Rectal smooth muscle tissue (tissue), 1 donor: ENCODE measurements around the gene FOXD4L1.
A peak's percentile ranks its signal among the peaks of the same experiment; 100 is the strongest.
"Not testable (repeated sequence)": the region's sequence is repeated elsewhere in the genome, so short reads cannot be mapped to it uniquely, and the experiment has no call there.

Experiments used
- H3K27ac ChIP-seq: one replicate; pipeline ENCODE4 v1.7.0; 2013; ENCODE audit warnings: low read depth, low read length, inconsistent platforms
- H3K27me3 ChIP-seq: one replicate; pipeline ENCODE4 v1.7.0; 2013; ENCODE audit warnings: low read length; ENCODE audit not compliant: control insufficient read depth, insufficient read depth
- H3K36me3 ChIP-seq: one replicate; pipeline ENCODE4 v1.7.0; 2013; ENCODE audit warnings: low read length; ENCODE audit not compliant: control insufficient read depth, insufficient read depth
- H3K4me1 ChIP-seq: one replicate; pipeline ENCODE4 v1.7.0; 2013; ENCODE audit warnings: low read length; ENCODE audit not compliant: control insufficient read depth, insufficient read depth
- H3K4me3 ChIP-seq: one replicate; pipeline ENCODE4 v1.7.0; 2013; ENCODE audit warnings: low read length
- H3K9ac ChIP-seq: one replicate; pipeline ENCODE4 v1.7.0; 2013; ENCODE audit warnings: low read length

The FOXD4L1 gene

DNA sequence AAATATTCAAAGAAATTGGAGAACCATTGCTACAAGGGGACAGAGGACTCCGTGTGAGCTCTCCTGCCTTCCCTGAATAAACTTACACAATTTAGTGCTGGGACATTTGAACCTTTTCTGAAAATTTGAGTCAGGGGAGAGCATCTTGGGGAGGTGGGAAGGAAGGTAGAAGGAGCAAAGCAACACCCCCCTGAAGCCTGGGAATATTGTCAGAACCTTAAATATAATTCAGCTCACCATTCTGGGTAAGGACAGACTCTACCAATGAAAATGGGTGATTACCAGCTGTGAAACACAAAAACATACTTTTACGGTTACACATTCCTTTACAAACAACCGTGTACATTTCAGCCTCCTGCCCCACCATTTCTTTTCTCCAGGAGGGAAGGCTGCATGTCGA lies at the start of gene FOXD4L1:
FOXD4L1 (plus strand) TSS at position 301 of the 400 bp plus-strand sequence. CDS start 592 bp downstream, outside the sequence.
- not testable (repeated sequence) for H3K36me3 ChIP-seq, H3K9ac ChIP-seq, H3K4me1 ChIP-seq, H3K27ac ChIP-seq, H3K4me3 ChIP-seq, H3K27me3 ChIP-seq

DNA sequence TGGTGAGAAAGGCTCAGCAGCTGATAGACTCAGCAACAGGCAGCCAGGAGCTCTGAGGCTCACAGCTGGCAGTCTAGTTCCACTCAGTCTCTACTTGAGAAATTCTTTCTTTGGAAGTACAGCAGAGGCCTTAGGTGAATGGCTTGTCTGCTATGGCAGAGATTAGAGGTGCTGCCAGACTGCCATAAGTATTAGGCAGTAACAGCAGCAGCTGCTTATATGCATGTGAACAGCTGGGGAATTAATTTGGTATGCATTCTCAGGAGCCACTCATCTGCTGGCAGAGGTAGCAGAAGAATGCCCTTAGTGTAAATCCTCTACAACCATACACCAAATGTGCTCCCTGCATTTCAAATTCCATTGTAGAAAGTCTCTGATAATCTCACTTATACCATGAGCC lies 32.7 kb upstream of the FOXD4L1 start:
- H3K4me1 ChIP-seq, H3K9ac ChIP-seq, H3K27me3 ChIP-seq, H3K36me3 ChIP-seq, H3K4me3 ChIP-seq, H3K27ac ChIP-seq: not testable (repeated sequence)

DNA sequence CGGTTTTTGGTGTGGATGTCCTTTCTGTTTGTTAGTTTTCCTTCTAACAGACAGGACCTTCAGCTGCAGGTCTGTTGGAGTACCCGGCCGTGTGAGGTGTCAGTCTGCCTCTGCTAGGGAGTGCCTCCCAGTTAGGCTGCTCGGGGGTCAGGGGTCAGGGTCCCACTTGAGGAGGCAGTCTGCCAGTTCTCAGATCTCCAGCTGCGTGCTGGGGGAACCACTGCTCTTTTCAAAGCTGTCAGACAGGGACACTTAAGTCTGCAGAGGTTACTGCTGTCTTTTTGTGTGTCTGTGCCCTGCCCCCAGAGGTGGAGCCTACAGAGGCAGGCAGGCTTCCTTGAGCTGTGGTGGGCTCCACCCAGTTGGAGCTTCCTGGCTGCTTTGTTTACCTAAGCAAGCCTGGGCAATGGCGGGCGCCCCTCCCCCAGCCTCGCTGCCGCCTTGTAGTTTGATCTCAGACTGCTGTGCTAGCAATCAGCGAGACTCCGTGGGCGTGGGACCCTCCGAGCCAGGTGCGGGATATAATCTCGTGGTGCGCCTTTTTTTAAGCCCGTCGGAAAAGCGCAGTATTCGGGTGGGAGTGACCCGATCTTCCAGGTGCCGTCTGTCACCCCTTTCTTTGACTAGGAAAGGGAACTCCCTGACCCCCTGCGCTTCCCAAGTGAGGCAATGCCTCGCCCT lies 21.6 kb upstream of the FOXD4L1 start:
- H3K4me1 ChIP-seq, H3K36me3 ChIP-seq, H3K4me3 ChIP-seq, H3K27me3 ChIP-seq, H3K9ac ChIP-seq, H3K27ac ChIP-seq: not testable (repeated sequence)

DNA sequence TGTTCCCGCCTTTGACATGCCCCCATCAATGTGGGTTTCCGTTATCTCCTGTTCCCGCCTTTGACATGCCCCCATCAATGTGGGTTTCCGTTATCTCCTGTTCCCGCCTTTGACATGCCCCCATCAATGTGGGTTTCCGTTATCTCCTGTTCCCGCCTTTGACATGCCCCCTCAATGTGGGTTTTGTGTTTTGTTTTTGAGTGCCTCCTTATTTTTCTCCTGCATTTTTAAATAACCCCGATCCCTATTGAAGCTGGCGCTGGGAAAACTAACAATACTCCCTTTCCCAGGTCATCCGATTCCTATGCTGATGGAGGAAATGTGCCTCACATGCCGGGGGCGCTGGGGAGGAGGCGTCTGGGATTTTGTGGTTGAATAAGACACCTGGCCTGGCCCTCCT lies 1.9 kb upstream of the FOXD4L1 start:
- not testable (repeated sequence) for H3K4me3 ChIP-seq, H3K9ac ChIP-seq, H3K4me1 ChIP-seq, H3K27me3 ChIP-seq, H3K27ac ChIP-seq, H3K36me3 ChIP-seq

DNA sequence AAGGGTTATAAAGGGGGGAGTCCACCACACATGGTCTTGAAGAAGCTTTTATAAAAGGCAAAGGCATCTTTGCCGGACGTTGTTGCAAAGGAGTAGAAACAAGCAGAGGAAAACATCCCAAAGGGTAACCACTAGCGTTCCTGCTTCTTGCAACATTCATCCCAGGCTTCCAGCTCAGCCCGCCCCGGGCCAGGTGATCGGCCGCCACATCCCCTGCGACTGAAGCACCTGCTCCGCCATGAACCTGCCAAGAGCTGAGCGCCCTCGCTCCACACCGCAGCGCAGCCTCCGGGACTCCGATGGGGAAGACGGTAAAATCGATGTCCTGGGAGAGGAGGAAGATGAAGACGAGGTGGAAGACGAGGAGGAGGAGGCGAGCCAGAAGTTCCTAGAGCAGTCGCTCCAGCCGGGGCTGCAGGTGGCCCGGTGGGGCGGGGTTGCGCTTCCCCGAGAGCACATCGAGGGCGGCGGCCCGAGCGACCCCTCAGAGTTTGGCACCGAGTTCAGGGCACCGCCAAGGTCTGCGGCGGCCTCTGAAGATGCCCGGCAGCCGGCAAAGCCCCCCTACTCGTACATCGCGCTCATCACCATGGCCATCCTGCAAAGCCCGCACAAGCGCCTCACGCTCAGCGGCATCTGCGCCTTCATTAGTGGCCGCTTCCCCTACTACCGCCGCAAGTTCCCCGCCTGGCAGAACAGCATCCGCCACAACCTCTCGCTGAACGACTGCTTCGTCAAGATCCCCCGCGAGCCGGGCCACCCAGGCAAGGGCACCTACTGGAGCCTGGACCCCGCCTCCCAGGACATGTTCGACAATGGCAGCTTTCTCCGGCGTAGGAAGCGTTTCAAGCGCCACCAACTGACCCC lies 787 bp downstream of the FOXD4L1 start:
- H3K27me3 ChIP-seq, H3K4me3 ChIP-seq, H3K4me1 ChIP-seq, H3K9ac ChIP-seq, H3K27ac ChIP-seq, H3K36me3 ChIP-seq: not testable (repeated sequence)

DNA sequence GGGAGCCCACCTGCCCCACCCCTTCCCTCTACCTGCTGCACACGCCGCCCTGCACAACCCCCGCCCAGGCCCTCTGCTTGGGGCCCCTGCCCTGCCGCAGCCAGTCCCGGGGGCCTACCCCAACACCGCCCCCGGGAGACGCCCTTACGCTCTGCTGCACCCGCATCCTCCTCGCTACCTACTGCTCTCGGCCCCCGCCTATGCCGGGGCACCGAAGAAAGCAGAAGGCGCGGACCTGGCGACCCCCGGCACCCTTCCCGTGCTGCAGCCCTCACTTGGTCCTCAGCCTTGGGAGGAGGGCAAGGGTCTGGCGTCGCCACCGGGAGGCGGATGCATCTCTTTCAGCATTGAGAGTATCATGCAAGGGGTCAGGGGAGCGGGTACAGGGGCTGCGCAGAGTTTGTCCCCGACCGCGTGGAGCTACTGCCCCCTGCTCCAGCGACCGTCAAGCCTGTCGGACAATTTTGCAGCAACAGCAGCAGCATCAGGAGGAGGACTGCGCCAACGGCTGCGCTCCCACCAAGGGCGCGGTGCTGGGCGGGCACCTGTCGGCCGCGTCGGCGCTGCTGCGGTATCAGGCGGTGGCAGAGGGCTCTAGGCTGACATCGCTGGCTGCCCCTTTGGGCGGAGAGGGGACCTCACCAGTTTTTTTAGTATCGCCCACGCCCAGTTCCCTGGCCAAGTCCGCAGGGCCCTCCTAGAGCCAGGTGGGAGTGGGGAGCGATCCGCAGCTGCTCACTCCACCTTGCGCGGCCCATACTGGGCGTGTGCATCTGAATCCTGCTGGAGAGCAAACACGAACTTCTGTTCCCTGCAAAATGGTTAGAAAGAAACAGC lies 1.6 kb downstream of the FOXD4L1 start:
- not testable (repeated sequence) for H3K27ac ChIP-seq, H3K36me3 ChIP-seq, H3K4me3 ChIP-seq, H3K27me3 ChIP-seq, H3K9ac ChIP-seq, H3K4me1 ChIP-seq

DNA sequence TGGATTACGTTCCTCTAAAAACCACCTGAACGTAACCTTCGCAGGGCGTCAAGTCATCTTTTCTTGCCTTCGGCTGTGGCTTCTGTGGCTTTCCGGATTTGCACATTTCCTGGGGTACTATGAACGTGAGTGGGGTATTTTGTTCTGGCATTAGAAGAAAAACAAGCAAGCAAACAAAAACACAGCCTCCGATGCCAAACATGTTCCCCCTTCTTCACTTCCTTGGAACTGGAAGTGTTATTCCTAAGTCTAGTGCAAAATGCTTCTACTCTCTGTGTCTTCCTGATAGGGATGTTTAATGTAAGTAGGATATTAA lies 2.2 kb downstream of the FOXD4L1 start:
- not testable (repeated sequence) for H3K27ac ChIP-seq, H3K27me3 ChIP-seq, H3K36me3 ChIP-seq, H3K4me3 ChIP-seq, H3K4me1 ChIP-seq, H3K9ac ChIP-seq

DNA sequence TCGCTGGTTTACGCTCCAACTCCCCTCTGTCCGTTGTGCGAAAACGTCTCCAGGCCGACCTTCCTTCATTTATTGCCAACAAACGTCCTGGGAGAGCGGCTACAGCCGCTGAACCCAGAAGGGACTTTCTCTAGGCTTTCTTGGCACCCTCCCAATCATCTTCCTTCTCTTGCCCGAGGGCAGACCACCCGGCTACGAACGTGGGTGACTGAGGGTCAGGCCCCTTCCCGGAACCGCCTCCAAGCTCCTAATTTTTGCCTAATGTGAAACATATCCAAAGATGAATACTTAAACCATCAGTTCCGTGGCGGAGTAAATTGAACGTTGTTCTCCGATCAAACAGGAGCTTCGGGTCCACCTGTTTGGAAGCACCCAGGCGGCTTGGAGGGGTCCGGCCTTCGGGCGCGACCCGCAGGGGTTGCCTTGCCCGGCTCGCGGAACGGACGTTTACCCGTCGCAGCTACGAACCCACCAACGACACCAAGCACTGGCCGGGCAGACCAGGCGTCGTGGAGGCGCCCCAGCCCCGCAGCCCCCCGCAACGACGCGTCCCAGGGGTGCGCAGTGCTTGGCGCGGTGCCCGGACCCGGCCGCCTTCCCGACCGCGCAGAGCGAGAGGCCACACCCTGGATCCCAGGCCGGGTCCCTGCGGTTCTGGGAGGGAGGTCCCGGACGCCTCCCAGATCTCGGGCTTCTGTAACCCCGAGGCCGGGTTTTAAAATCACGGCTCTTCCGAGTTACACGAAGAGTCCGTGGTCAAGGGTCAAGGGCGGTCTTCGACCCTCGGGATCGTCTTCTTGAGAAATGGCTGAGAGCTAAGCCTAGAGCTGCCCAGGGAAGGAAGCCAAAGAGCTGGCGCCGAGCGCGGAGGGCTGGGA lies 4.0 kb downstream of the FOXD4L1 start:
- not testable (repeated sequence) for H3K36me3 ChIP-seq, H3K27ac ChIP-seq, H3K4me3 ChIP-seq, H3K4me1 ChIP-seq, H3K9ac ChIP-seq, H3K27me3 ChIP-seq

DNA sequence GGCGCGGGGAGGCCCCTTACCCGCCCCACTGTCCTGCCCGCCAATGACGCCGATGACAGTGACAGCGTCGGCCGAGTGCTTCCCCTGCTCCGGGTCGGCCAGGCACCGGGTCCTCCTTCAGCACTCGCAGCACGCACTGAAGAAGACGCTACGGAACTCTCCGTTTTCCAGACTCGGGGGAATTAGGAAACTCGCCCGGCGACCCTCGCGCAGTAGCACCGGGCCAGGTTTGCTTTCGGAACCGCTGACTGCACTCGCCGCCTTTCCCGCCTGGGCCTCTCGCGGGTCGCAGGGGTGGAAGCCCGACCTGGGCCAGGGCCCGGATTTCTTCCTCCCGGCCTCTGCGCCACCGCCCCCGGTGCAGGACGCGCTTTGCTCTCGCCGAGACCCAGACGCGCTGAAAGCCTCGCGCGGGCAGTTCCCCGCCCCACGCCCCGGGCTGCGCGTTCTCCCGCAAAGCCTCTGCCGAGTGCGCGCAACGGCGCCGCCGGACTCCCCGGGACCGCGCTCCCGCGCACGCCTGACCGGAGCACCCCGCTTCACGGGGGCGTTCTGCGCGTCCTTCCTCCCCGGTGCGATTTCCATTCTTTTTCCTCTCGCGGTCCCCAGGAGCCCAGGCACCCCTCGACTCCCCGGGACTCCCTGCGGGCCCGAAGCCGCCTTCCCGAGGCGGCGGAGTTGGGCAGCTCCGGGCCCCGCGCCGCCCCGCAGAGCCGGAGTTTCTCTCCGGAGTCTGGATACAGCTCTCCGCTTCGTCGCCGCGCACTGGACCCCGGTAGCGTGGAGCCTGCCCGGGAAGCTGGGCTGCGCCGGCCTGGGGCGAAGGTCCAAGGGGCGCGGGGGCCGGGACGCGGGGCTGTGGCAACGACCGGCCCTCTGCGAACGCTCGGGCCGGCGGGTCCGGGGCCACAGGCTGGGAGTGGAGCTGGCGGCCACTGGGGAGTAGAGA lies 4.9 kb downstream of the FOXD4L1 start:
- not testable (repeated sequence) for H3K9ac ChIP-seq, H3K27ac ChIP-seq, H3K4me1 ChIP-seq, H3K36me3 ChIP-seq, H3K27me3 ChIP-seq
- peak overlapping the region; percentile 46 for H3K4me3 ChIP-seq

DNA sequence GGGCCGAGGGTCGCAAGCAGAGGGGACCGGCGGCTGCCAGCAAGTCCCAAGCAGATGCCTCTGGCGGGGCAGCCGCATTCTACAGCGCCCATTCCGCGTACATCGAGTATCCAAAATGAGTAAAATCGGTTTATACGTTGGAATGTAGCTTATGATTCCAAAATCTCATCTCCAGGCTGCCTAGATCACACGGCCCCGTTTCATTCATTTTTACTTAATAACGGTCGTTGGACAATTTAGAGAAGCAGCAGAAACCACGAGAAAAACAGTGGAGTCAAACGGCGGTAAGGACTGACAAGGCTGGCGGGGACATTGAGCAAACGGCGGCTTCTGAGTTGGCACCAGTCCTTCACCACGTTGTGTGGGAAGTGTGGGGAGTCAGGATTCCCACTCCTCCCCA lies 5.6 kb downstream of the FOXD4L1 start:
- H3K4me3 ChIP-seq, H3K4me1 ChIP-seq, H3K36me3 ChIP-seq, H3K9ac ChIP-seq, H3K27me3 ChIP-seq, H3K27ac ChIP-seq: not testable (repeated sequence)

DNA sequence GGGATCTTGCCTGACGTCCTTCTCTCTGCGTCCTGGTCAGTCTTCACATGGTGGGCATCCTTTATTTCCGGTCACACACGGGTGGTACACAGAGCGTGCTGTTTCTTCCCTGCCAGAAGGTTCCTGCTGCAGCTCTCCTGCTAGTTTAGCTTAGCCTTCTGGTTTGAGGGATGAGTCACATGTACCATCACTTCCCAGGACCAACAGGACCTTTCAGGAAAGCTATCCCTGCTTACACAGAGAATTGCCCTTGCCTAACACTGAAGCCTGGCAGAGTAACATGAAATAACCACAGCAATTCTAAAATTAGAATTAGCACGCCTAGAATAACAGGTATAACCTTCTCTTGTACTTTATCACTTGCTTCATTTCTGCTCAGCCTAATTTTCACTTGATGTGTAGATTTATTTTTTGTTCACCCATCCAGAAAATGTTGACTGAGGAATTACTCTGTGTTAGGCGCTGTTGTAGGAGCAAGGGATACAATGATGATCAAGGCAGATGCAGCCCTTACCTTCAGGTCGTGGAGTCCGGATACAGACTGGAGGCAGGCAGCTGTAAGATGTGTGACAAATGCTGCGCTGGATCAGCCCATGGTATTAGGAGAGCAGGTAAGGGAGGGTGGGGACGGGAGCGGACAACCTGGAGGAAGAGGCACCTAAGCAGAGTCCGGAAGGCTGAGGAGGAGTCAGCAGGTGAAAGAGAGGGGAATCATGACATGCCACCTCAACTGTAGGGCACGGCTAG lies 9.1 kb downstream of the FOXD4L1 start:
- H3K9ac ChIP-seq, H3K27ac ChIP-seq, H3K4me1 ChIP-seq, H3K36me3 ChIP-seq, H3K27me3 ChIP-seq, H3K4me3 ChIP-seq: not testable (repeated sequence)
